Stimulated activated CD8-positive, alpha-beta memory T cell treated with anti-CD3 and anti-CD28 coated beads, Interleukin-2, amount 100 ng/mL, for 48 hours (primary cell): ENCODE measurements around the gene MYL6.
A peak's percentile ranks its signal among the peaks of the same experiment; 100 is the strongest.

Experiments used
- DNase-seq, 2 donors: peaks; one replicate each; pipeline ENCODE4 v3.0.0-alpha.2; 2020; ENCODE audit warnings: low read depth in 2 of 2

Gene MYL6

GRCh38 chr12:56129206-56129941 is 28.8 kb upstream of the MYL6 start:
- DNase-seq = peak; percentile 72 to 77

GRCh38 chr12:56129942-56130495 is 28.1 kb upstream of the MYL6 start:
- no peak for DNase-seq

GRCh38 chr12:56130876-56131275 is 27.3 kb upstream of the MYL6 start:
- no peak for DNase-seq

GRCh38 chr12:56134897-56135296 is 23.3 kb upstream of the MYL6 start:
- DNase-seq = no peak

- no peak for DNase-seq
Observed at GRCh38 chr12:56137853-56138571, 20.1 kb upstream of the MYL6 start.

- no peak for DNase-seq
Observed at GRCh38 chr12:56141946-56142784, 16.0 kb upstream of the MYL6 start.

GRCh38 chr12:56143217-56143616 is 14.9 kb upstream of the MYL6 start:
- no peak for DNase-seq

GRCh38 chr12:56143870-56144269 is 14.3 kb upstream of the MYL6 start:
- no peak for DNase-seq

GRCh38 chr12:56145217-56145616 is 12.9 kb upstream of the MYL6 start:
- no peak for DNase-seq

- DNase-seq = no peak
Observed at GRCh38 chr12:56146492-56147460, 11.4 kb upstream of the MYL6 start.

- DNase-seq = no peak
Observed at GRCh38 chr12:56150563-56150962, 7.6 kb upstream of the MYL6 start.

- DNase-seq = peak; percentile 51 to 55
Observed at GRCh38 chr12:56151672-56152131, 6.5 kb upstream of the MYL6 start.

GRCh38 chr12:56152132-56152755 is 5.9 kb upstream of the MYL6 start, which contains the start of gene MYL6B:
Gene MYL6B (plus strand): TSS chr12:56152587. CDS start chr12:56153919, 1,332 bp downstream.
- peak; percentile 92 to 93 for DNase-seq

GRCh38 chr12:56152756-56153677 is 5.1 kb upstream of the MYL6 start:
- DNase-seq = no peak

GRCh38 chr12:56153678-56154065 is 4.5 kb upstream of the MYL6 start:
- no peak for DNase-seq

- no peak for DNase-seq
Observed at GRCh38 chr12:56154246-56154771, 3.9 kb upstream of the MYL6 start.

- no peak for DNase-seq
Observed at GRCh38 chr12:56154818-56155217, 3.3 kb upstream of the MYL6 start.

GRCh38 chr12:56155256-56155845 is 2.8 kb upstream of the MYL6 start:
- DNase-seq = no peak
